CD14-positive monocyte (primary cell): ENCODE data around the gene ADNP2. TPM values are rescaled to one million over a fixed set of nuclear protein-coding genes. Genes with fewer than 3 reads are reported as not detected.
A peak's percentile ranks its signal among the peaks of the same experiment; 100 is the strongest.

Experiments used
- DNase-seq, 3 donors: peaks; one replicate each; pipeline ENCODE4 v3.0.0-alpha.2; 2011 to 2022
- H2AFZ ChIP-seq: 2 replicates; pipeline ENCODE4 v1.6.0; 2012; ENCODE audit warnings: mild to moderate bottlenecking, low read depth, low read length, inconsistent platforms; ENCODE audit not compliant: insufficient read depth, poor library complexity, severe bottlenecking
- H3K27ac ChIP-seq, 2 donors: 1 replicate in 1 of 2; 2 replicates in 1 of 2; pipeline ENCODE4 v1.5.1; 2012 to 2013; ENCODE audit warnings: low read length in 2 of 2, control low read depth in 1 of 2, inconsistent platforms in 1 of 2, low read depth in 1 of 2, mild to moderate bottlenecking in 1 of 2
- H3K27me3 ChIP-seq, 2 donors: one replicate each; pipeline versions ENCODE4 v1.6.0 to v1.6.1; 2011 to 2013; ENCODE audit warnings: low read length in 2 of 2; ENCODE audit not compliant: control insufficient read depth in 2 of 2, insufficient read depth in 2 of 2
- H3K36me3 ChIP-seq, 2 donors: replicated peaks in 1 of 2; 1 replicate in 1 of 2; 2 replicates in 1 of 2; pipeline versions ENCODE4 v1.5.1 to v1.6.1; 2012 to 2013; ENCODE audit warnings: low read length in 2 of 2, control low read depth in 1 of 2, inconsistent platforms in 1 of 2, mild to moderate bottlenecking in 1 of 2; ENCODE audit not compliant: insufficient read depth in 2 of 2, control insufficient read depth in 1 of 2
- H3K4me1 ChIP-seq, 2 donors: 1 replicate in 1 of 2; 2 replicates in 1 of 2; pipeline versions ENCODE4 v1.5.1 to v1.6.1; 2012 to 2013; ENCODE audit warnings: low read length in 2 of 2, control low read depth in 1 of 2, inconsistent platforms in 1 of 2, mild to moderate bottlenecking in 1 of 2, moderate library complexity in 1 of 2; ENCODE audit not compliant: insufficient read depth in 2 of 2, control insufficient read depth in 1 of 2
- H3K4me2 ChIP-seq: replicated peaks from 2 replicates; pipeline ENCODE3; 2012; ENCODE audit warnings: low read length, moderate library complexity, mild to moderate bottlenecking; ENCODE audit not compliant: poor library complexity, severe bottlenecking; ENCODE audit errors: extremely low read depth
- H3K4me3 ChIP-seq, 3 experiments: fragments of 200-600 bp in 1 of 3; sonication (generic) in 1 of 3; replicated peaks in 1 of 3; 1 replicate in 2 of 3; 2 replicates in 1 of 3; pipeline ENCODE4 v1.5.1; 2011 to 2013; ENCODE audit warnings: low read length in 3 of 3, mild to moderate bottlenecking in 3 of 3, control low read depth in 2 of 3, low read depth in 2 of 3, inconsistent platforms in 1 of 3, moderate library complexity in 1 of 3
- H3K79me2 ChIP-seq: 2 replicates; pipeline ENCODE4 v1.6.0; 2012; ENCODE audit warnings: mild to moderate bottlenecking, control low read depth, inconsistent platforms, low read length, moderate library complexity; ENCODE audit not compliant: insufficient read depth
- H3K9ac ChIP-seq: 2 replicates; pipeline ENCODE4 v1.6.0; 2017; ENCODE audit warnings: low read length, mild to moderate bottlenecking; ENCODE audit not compliant: insufficient read depth, poor library complexity, severe bottlenecking
- H3K9me3 ChIP-seq, 2 donors: replicated peaks in 1 of 2; 1 replicate in 1 of 2; 2 replicates in 1 of 2; pipeline versions ENCODE4 v1.5.1 to v1.6.1; 2012 to 2013; ENCODE audit warnings: low read length in 2 of 2, control low read depth in 1 of 2; ENCODE audit not compliant: control insufficient read depth in 1 of 2, insufficient read depth in 1 of 2
- H4K20me1 ChIP-seq: 2 replicates; pipeline ENCODE4 v1.6.0; 2012; ENCODE audit warnings: mild to moderate bottlenecking, low read length, control low read depth, moderate library complexity; ENCODE audit not compliant: insufficient read depth
- H3K27ac Mint-ChIP-seq, 7 donors: one replicate each; pipeline ENCODE4 v1.8.0; 2020; ENCODE audit warnings: mild to moderate bottlenecking in 7 of 7, mixed read lengths in 7 of 7, moderate library complexity in 6 of 7, inconsistent platforms in 2 of 7
- H3K27me3 Mint-ChIP-seq, 3 donors: one replicate each; pipeline ENCODE4 v1.8.0; 2021 to 2022; ENCODE audit warnings: low read depth in 3 of 3, mild to moderate bottlenecking in 3 of 3, mixed read lengths in 3 of 3, moderate library complexity in 3 of 3, inconsistent platforms in 1 of 3
- H3K36me3 Mint-ChIP-seq, 2 donors: one replicate each; pipeline ENCODE4 v1.8.0; 2020; ENCODE audit warnings: mixed read lengths in 2 of 2, inconsistent platforms in 1 of 2, mild to moderate bottlenecking in 1 of 2
- H3K4me1 Mint-ChIP-seq: one replicate; pipeline ENCODE4 v1.8.0; 2020; ENCODE audit warnings: mild to moderate bottlenecking, mixed read lengths
- H3K4me3 Mint-ChIP-seq, 2 donors: one replicate each; pipeline ENCODE4 v1.8.0; 2020; ENCODE audit warnings: mild to moderate bottlenecking in 2 of 2, mixed read lengths in 2 of 2, moderate library complexity in 1 of 2
- H3K9me3 Mint-ChIP-seq, 7 donors: one replicate each; pipeline ENCODE4 v1.8.0; 2020 to 2022; ENCODE audit warnings: mixed read lengths in 7 of 7, mild to moderate bottlenecking in 6 of 7, moderate library complexity in 6 of 7, inconsistent platforms in 2 of 7
- WGBS: methylation state at CpG from one replicate; pipeline ENCODE4 v1.1.5; 2013; ENCODE audit warnings: missing lambda C conversion rate; ENCODE audit not compliant: insufficient coverage; 5-methylcytosine and 5-hydroxymethylcytosine counted together
- intact Hi-C, 2 donors: fragments of 100-400 bp; cut with micrococcal nuclease; formaldehyde crosslinking; loops; one replicate each; pipeline versions ENCODE4 v1.15.0 to v1.15.1; 2023
- polyA plus RNA-seq, 3 donors: library from polyadenylated mRNA; depleted of rRNA in 1 of 3; unstranded in 2 of 3; stranded (reverse) in 1 of 3; fragments of 300-500 nt in 2 of 3; fragments of >200 nt in 1 of 3; fragmentation: Illumina TruSeq in 2 of 3; gene quantifications; 1 replicate in 2 of 3; 2 replicates in 1 of 3; pipeline ENCODE4 v1.2.3, GENCODE V29; 2012 to 2021
- TF ChIP-seq, protein P1 (sequence below): fragments of 200-600 bp; IDR thresholded peaks from one replicate; pipeline ENCODE4 v1.8.0; 2022; ENCODE audit warnings: antibody characterized with exemption, mild to moderate bottlenecking

ADNP2 gene
- polyA plus RNA-seq, 3 donors: 3.0 to 5.6 (median 3.6) TPM

- no peaks in the 10 kb centered on the region for H3K9me3 ChIP-seq
- H3K4me3 Mint-ChIP-seq: peak overlapping the region in 1 of 2 donors; percentile 56
- no peak overlapping the region for H3K9ac ChIP-seq
- peak in 1 of 3 donors; percentile 18 for DNase-seq
- H3K27me3 Mint-ChIP-seq: peaks cover 16 to 33% (median 20%) of the 10 kb centered on the region in 3 donors
- H3K79me2 ChIP-seq: no peaks in the 10 kb centered on the region
- peaks cover 0 to 7% of the 10 kb centered on the region in 2 donors for H3K27me3 ChIP-seq
- TF ChIP-seq, protein P1, sequence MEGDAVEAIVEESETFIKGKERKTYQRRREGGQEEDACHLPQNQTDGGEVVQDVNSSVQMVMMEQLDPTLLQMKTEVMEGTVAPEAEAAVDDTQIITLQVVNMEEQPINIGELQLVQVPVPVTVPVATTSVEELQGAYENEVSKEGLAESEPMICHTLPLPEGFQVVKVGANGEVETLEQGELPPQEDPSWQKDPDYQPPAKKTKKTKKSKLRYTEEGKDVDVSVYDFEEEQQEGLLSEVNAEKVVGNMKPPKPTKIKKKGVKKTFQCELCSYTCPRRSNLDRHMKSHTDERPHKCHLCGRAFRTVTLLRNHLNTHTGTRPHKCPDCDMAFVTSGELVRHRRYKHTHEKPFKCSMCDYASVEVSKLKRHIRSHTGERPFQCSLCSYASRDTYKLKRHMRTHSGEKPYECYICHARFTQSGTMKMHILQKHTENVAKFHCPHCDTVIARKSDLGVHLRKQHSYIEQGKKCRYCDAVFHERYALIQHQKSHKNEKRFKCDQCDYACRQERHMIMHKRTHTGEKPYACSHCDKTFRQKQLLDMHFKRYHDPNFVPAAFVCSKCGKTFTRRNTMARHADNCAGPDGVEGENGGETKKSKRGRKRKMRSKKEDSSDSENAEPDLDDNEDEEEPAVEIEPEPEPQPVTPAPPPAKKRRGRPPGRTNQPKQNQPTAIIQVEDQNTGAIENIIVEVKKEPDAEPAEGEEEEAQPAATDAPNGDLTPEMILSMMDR: peak; percentile 93
- peaks cover 0 to 4% (median 3%) of the 10 kb centered on the region in 7 donors for H3K9me3 Mint-ChIP-seq
- peak overlapping the region in 1 of 3 experiments; percentile 17 for H3K4me3 ChIP-seq
- H3K4me1 ChIP-seq: no peaks in the 10 kb centered on the region
- intact Hi-C loops: no loop called here
- no peak overlapping the region for H3K27ac Mint-ChIP-seq
- WGBS: 27% methylated on average over 13 of the region's 23 CpGs
- H3K4me2 ChIP-seq: peak overlapping the region; percentile 39
- no peaks in the 10 kb centered on the region for H4K20me1 ChIP-seq
- no peaks in the 10 kb centered on the region for H3K36me3 Mint-ChIP-seq
- H3K36me3 ChIP-seq: no peaks in the 10 kb centered on the region
- no peak overlapping the region for H2AFZ ChIP-seq
- H3K27ac ChIP-seq: no peak overlapping the region
- peaks cover 7% of the 10 kb centered on the region for H3K4me1 Mint-ChIP-seq
Observed at GRCh38 chr18:80171054-80171872, 62.2 kb downstream of the ADNP2 start.

GRCh38 chr18:80172056-80172455 is 63.0 kb downstream of the ADNP2 start:
- TF ChIP-seq, protein P1: no peak
- Histone ChIP-seq H3K4me1 (no peaks in the 10 kb centered on the region), H3K36me3 (no peaks in the 10 kb centered on the region), H3K4me3 (no peak overlapping the region), H3K79me2 (no peaks in the 10 kb centered on the region), H4K20me1 (no peaks in the 10 kb centered on the region), H2AFZ (no peak overlapping the region), H3K27ac (no peak overlapping the region), H3K9ac (no peak overlapping the region), H3K4me2 (no peak overlapping the region), H3K27me3 (peaks cover 0 to 7% of the 10 kb centered on the region in 2 donors), H3K9me3 (no peaks in the 10 kb centered on the region)
- DNase-seq: no peak
- WGBS: 71% methylated on average over 1 of the region's 4 CpGs
- Mint-ChIP-seq H3K27me3 (peaks cover 16 to 34% (median 20%) of the 10 kb centered on the region in 3 donors), H3K4me3 (no peak overlapping the region), H3K36me3 (no peaks in the 10 kb centered on the region), H3K4me1 (peaks cover 7% of the 10 kb centered on the region), H3K27ac (no peak overlapping the region), H3K9me3 (peaks cover 0 to 4% (median 0%) of the 10 kb centered on the region in 7 donors)
- intact Hi-C loops: no loop called here
